CD4-positive, alpha-beta T cell treated with Interleukin-4 for 4 hours (primary cell): Measurements from ENCODE around the gene CCDC40.

ENCODE experiments used
- DNase-seq: peaks from one replicate; pipeline ENCODE4 v3.0.0-alpha.2; 2020

Gene CCDC40

GRCh38 chr17:80104956-80105375 is 68.5 kb downstream of the CCDC40 start:
- no peak for DNase-seq

- no peak for DNase-seq
Measured at GRCh38 chr17:80105762-80106161, 69.3 kb downstream of the CCDC40 start.

GRCh38 chr17:80106176-80106575 is 69.7 kb downstream of the CCDC40 start:
- DNase-seq, result no peak

- no peak for DNase-seq
Measured at GRCh38 chr17:80106751-80107150, 70.3 kb downstream of the CCDC40 start.

DNA sequence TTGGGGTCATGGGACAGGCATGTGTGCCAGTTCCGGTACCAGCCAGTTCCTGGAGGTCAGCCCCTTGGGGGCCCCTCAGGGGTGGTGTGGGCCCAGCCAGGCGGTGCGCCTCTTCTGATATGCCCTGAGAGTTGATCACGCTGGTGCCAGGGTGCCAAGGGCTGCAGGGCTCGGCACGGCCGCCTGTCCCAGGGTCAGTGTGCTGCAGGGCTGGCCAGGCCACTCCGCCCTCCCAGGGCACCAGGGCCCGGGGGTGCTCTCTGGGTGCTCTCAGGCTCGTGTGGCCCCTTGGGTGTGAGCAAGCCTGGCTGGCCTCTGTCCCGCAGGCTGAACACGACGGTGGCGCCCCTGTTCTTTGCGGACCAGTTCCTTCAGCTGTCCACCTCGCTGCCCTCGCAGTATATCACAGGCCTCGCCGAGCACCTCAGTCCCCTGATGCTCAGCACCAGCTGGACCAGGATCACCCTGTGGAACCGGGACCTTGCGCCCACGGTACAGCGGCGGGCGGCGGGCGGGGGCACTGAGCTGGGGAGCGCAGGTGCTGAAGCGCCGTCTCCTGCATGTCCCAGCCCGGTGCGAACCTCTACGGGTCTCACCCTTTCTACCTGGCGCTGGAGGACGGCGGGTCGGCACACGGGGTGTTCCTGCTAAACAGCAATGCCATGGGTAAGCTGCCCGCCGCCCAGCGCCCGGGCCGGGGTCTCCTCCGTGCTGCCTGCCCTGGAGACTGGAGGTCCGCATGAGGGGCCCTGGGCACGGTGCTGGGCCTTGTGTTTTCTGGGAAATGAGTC is 71.0 kb downstream of the CCDC40 start:
- no peak for DNase-seq

DNA sequence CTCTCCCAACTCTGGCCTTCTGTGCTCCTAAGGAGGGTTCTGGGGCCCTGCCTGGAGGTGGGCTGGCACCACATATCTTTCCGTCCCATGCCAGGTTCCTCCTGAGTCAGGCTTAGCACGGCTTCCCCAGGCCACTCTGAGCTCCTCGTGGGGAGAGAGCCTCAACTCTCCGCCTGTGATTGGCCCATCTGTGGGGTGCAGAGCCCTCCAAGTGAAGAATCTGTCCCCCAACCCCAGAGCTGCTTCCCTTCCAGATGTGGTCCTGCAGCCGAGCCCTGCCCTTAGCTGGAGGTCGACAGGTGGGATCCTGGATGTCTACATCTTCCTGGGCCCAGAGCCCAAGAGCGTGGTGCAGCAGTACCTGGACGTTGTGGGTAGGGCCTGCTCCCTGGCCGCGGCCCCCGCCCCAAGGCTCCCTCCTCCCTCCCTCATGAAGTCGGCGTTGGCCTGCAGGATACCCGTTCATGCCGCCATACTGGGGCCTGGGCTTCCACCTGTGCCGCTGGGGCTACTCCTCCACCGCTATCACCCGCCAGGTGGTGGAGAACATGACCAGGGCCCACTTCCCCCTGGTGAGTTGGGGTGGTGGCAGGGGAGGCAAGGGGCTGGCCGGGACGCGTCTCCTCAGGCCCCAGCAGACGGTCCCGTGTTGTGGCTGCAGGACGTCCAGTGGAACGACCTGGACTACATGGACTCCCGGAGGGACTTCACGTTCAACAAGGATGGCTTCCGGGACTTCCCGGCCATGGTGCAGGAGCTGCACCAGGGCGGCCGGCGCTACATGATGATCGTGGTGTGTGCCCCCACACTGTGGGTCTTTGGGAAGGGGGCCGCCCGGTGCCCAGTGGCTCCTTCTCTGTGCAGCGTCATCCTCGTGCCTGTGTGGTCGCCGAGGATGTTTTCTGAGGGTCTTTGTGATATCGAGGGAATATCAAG is 71.9 kb downstream of the CCDC40 start:
- DNase-seq, result no peak

DNA sequence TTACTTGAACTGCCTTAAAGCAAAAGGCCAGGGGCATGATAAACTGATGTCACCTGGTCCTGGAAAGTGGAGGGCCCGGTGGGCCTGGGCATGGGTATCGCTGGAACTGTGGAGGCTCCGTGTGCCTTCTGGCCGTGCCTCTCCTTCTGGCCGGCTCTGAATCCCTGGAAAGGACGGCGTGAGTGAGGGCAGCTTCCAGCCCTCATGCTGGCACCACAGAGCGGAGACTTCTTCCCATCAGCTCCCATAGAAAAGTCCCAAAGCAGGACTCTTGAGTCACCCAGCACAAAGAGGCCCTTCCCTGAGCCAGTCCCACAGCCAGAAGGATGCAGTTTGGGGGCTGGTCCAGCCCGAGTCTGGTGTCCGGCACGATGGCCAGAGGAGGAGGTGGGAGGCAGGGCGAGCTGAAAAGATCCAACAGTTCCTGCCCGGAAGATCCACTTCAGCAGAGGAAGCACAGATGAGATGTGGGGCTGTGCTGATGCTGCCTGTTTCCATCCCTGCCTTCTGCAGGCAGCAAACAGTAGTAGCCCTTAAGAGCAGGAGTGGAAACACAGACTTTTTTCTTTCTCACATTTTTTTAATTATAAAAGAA is 72.7 kb downstream of the CCDC40 start:
- no peak for DNase-seq

DNA sequence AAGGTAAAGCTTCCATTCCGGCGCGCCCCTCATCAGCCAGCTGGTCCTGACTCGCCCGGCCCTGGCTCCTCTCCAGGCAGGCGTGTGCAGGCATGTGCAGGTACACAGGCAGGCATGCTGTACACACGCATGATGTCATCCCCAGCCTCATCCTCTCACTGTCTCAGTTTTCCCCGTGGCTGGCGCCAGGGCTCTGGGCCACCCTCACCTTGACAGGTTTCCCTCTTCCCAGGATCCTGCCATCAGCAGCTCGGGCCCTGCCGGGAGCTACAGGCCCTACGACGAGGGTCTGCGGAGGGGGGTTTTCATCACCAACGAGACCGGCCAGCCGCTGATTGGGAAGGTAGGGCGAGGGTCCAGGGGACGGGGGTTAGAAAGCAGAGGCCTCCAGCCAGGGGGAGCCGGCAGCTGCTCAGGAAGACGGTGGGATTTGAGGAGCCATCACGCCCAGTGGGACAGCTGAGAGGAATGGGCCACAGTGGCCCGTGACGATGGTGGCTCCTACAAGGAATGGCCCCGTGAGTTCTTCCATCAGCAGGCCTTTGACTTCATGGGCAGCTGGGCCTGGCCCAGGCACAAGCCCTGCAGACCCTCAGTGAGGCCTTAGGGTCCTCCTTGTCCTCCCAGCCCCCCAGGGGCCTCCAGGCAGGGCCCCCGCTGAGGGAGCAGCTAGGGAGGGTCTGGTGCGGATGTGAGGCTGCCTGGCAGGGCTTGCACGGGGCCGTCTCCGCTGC is 73.4 kb downstream of the CCDC40 start:
- no peak for DNase-seq

- DNase-seq, result no peak
Measured at GRCh38 chr17:80110447-80110812, 74.0 kb downstream of the CCDC40 start.

DNA sequence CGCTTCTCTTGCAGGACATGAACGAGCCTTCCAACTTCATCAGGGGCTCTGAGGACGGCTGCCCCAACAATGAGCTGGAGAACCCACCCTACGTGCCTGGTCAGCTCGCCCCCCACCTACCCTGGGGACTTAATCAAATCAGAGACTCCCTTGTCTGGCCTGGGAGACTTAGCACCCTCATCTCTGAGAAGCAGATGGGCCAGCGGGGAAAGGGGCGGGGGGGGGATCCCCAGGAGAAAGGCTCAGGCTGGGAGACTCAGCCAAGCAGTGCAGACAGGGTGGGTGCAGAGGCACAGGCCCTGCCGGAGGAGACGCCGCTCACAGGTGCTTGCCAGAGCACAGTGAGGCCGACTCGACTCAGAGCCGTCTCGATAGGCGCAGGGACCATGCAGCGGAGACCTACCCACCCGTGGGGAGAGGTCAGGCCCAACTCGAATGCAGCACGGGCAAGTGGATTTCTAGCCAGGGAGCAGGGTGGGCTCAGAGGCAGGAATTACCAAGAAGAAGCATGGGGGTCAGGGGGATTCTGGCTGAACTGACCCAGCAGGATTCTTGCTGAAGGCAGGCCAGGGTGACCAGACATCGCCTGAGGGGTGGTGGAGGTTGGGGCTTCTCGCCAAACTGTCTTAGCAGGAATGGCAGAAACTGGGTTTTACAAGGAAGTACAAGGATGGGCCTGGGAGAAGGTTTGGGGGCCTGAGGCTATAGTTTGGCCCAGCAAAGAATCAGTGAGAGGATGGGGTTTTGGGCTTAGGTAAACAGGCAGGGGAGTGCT is 74.7 kb downstream of the CCDC40 start:
- no peak for DNase-seq

- DNase-seq, result no peak
Measured at GRCh38 chr17:80111702-80112470, 75.4 kb downstream of the CCDC40 start.

GRCh38 chr17:80112471-80113032 is 76.1 kb downstream of the CCDC40 start:
- DNase-seq, result no peak

DNA sequence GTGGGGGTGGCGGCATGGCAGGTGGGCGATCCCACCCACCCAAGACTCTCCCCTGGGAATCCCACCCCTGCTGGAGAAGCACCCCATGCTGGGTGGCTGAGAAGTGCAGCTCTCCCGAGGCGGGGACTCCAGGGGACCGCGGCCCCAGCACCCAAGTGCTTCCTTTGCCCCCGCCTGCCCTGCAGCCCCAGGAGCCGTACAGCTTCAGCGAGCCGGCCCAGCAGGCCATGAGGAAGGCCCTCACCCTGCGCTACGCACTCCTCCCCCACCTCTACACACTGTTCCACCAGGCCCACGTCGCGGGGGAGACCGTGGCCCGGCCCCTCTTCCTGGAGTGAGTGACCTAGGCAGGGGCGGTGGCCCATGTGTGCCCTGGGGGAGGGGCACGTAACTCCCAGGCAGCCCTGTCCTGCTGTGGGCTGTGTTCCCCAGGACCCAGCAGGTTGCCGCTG is 76.6 kb downstream of the CCDC40 start:
- DNase-seq, result no peak

DNA sequence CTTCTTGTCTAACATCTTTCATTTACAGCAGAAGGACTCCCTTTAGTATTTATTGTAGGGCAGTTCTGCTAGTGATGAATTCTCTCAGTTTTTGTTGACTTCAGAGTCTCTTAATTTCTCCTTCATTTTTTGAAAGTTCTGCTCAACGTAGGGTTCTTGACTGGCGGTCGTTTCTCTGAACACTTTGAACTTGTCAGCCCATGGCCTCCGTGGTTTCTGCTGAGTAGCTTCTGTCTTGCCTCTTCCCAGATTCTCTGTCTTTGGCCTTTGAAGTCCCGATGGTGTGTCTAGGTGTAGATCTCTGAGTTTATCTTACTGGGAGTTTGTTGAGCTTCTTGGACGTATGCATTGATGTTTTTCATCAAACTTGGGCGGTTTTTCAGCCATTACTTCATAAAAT is 78.3 kb downstream of the CCDC40 start:
- DNase-seq, result no peak

GRCh38 chr17:80115159-80115558 is 78.7 kb downstream of the CCDC40 start:
- DNase-seq, result no peak

- DNase-seq, result no peak
Measured at GRCh38 chr17:80116276-80116920, 80.0 kb downstream of the CCDC40 start.

DNA sequence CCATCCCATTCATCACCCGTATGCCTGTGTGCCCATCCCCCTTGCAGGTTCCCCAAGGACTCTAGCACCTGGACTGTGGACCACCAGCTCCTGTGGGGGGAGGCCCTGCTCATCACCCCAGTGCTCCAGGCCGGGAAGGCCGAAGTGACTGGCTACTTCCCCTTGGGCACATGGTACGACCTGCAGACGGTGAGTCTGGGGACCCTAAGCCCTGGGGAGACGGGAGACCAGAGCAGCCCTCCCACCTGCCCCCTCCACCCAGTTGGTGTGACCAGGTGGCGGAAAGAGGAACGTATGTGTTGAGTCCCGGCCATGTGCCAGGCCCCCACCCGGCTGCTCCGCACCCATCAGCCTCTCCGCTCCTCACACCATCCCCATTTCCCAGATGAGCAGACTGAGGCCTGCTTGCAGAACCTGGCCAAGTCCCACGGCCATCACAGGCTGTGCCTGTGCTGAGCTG is 80.5 kb downstream of the CCDC40 start:
- DNase-seq, result no peak

- DNase-seq, result no peak
Measured at GRCh38 chr17:80117491-80118401, 81.3 kb downstream of the CCDC40 start.
